Liver (tissue), 9 donors: Measurements from ENCODE around the gene DCXR. TPM values are rescaled to one million over a fixed set of nuclear protein-coding genes. Genes with fewer than 3 reads are reported as not detected.

Source experiments
- DNase-seq: peaks from one replicate; pipeline ENCODE4 v3.0.0-alpha.2; 2017; ENCODE audit warnings: low spot score
- H3K27ac ChIP-seq, 2 donors: one replicate each; pipeline ENCODE4 v1.7.0; 2013; ENCODE audit warnings: inconsistent platforms in 2 of 2, low read length in 2 of 2, control low read depth in 1 of 2, low read depth in 1 of 2, mild to moderate bottlenecking in 1 of 2
- H3K27me3 ChIP-seq, 4 donors: one replicate each; pipeline versions ENCODE4 v1.6.1 to v1.7.0; 2013; ENCODE audit warnings: low read length in 3 of 4, inconsistent platforms in 1 of 4, mild to moderate bottlenecking in 1 of 4, moderate library complexity in 1 of 4; ENCODE audit not compliant: control insufficient read depth in 4 of 4, insufficient read depth in 4 of 4
- H3K36me3 ChIP-seq, 4 donors: one replicate each; pipeline versions ENCODE4 v1.6.1 to v1.7.0; 2013; ENCODE audit warnings: low read length in 3 of 4, mild to moderate bottlenecking in 3 of 4, low read depth in 1 of 4, moderate library complexity in 1 of 4; ENCODE audit not compliant: control insufficient read depth in 4 of 4, insufficient read depth in 3 of 4
- H3K4me1 ChIP-seq, 4 donors: one replicate each; pipeline versions ENCODE4 v1.6.1 to v1.7.0; 2013; ENCODE audit warnings: low read length in 3 of 4, mild to moderate bottlenecking in 3 of 4, moderate library complexity in 1 of 4; ENCODE audit not compliant: control insufficient read depth in 4 of 4, insufficient read depth in 4 of 4
- H3K4me3 ChIP-seq, 3 donors: one replicate each; pipeline versions ENCODE4 v1.6.1 to v1.7.0; 2013; ENCODE audit warnings: low read length in 3 of 3, control low read depth in 1 of 3, low read depth in 1 of 3, mild to moderate bottlenecking in 1 of 3
- H3K9ac ChIP-seq, 2 donors: one replicate each; pipeline ENCODE4 v1.7.0; 2013; ENCODE audit warnings: low read length in 2 of 2, mild to moderate bottlenecking in 2 of 2, moderate library complexity in 2 of 2, control low read depth in 1 of 2, low read depth in 1 of 2
- H3K9me3 ChIP-seq, 4 donors: one replicate each; pipeline versions ENCODE4 v1.6.1 to v1.7.0; 2013; ENCODE audit warnings: low read length in 3 of 4; ENCODE audit not compliant: control insufficient read depth in 4 of 4
- FOXA1 ChIP-seq: IDR thresholded peaks from 2 replicates; pipeline ENCODE4 v1.6.1; 2016; ENCODE audit warnings: antibody characterized with exemption
- FOXA2 ChIP-seq: IDR thresholded peaks from 2 replicates; pipeline ENCODE4 v1.6.1; 2016; ENCODE audit warnings: antibody characterized with exemption
- GABPA ChIP-seq, 2 donors: IDR thresholded peaks in 1 of 2; conservative IDR thresholded peaks in 1 of 2; 2 replicates each; pipeline ENCODE4 v1.6.1; 2016; ENCODE audit warnings: antibody characterized with exemption in 2 of 2, mild to moderate bottlenecking in 1 of 2, moderate library complexity in 1 of 2
- HNF4A ChIP-seq, 2 donors: conservative IDR thresholded peaks; 2 replicates each; pipeline ENCODE4 v1.6.1; 2016; ENCODE audit warnings: antibody characterized with exemption in 2 of 2, mild to moderate bottlenecking in 2 of 2
- HNF4G ChIP-seq: IDR thresholded peaks from 2 replicates; pipeline ENCODE4 v1.6.1; 2016; ENCODE audit warnings: antibody characterized with exemption
- JUND ChIP-seq, 2 donors: IDR thresholded peaks; 2 replicates each; pipeline ENCODE4 v1.6.1; 2016; ENCODE audit warnings: antibody characterized with exemption in 2 of 2
- NR2F2 ChIP-seq: IDR thresholded peaks from 2 replicates; pipeline ENCODE4 v1.6.1; 2016; ENCODE audit warnings: antibody characterized with exemption
- RAD21 ChIP-seq, 2 donors: IDR thresholded peaks; 2 replicates each; pipeline ENCODE4 v1.6.1; 2016; ENCODE audit warnings: antibody characterized with exemption in 2 of 2, mild to moderate bottlenecking in 2 of 2
- RXRA ChIP-seq, 2 donors: IDR thresholded peaks; 2 replicates each; pipeline ENCODE4 v1.6.1; 2017 to 2018; ENCODE audit warnings: antibody characterized with exemption in 2 of 2, mild to moderate bottlenecking in 1 of 2
- SP1 ChIP-seq: IDR thresholded peaks from 2 replicates; pipeline ENCODE4 v1.6.1; 2018; ENCODE audit warnings: antibody characterized with exemption, mild to moderate bottlenecking
- TAF1 ChIP-seq: conservative IDR thresholded peaks from 2 replicates; pipeline ENCODE4 v1.6.1; 2016; ENCODE audit warnings: antibody characterized with exemption, mild to moderate bottlenecking
- YY1 ChIP-seq: IDR thresholded peaks from 2 replicates; pipeline ENCODE4 v1.6.1; 2016; ENCODE audit warnings: antibody characterized with exemption, mild to moderate bottlenecking
- WGBS: extraction: QIAGEN DNeasy Blood & Tissue Kit; methylation state at CpG from one replicate; pipeline ENCODE4 v1.1.7; 2013; 5-methylcytosine and 5-hydroxymethylcytosine counted together
- polyA plus RNA-seq, 2 donors: library from polyadenylated mRNA; stranded (reverse) in 1 of 2; unstranded in 1 of 2; fragments of 200-250 nt in 1 of 2; fragments of >200 nt in 1 of 2; fragmentation: Nextera tagmentation in 1 of 2; extraction: Ambion mirVana in 1 of 2; gene quantifications; one replicate each; pipeline versions ENCODE4 v1.2.1 to v1.2.3, GENCODE V29; 2013 to 2015
- total RNA-seq, 2 donors: library from RNA; depleted of rRNA; stranded (reverse); fragments of >200 nt; gene quantifications; one replicate each; pipeline ENCODE4 v1.2.3, GENCODE V29; 2014
- TF ChIP-seq, protein P1 (sequence below): IDR thresholded peaks from 2 replicates; pipeline ENCODE4 v1.6.1; 2016; ENCODE audit warnings: antibody characterized with exemption
- TF ChIP-seq, protein P2 (sequence below): IDR thresholded peaks from 2 replicates; pipeline ENCODE4 v1.6.1; 2016; ENCODE audit warnings: antibody characterized with exemption
- TF ChIP-seq, protein P3 (sequence below): fragments of 150-350 bp; IDR thresholded peaks from 2 replicates; pipeline ENCODE4 v1.5.1; 2017; ENCODE audit warnings: improper control_type of control experiment, low read depth, low read length; ENCODE audit not compliant: missing input control
- TF ChIP-seq, protein P4 (sequence below): IDR thresholded peaks from 2 replicates; pipeline ENCODE4 v1.6.1; 2016; ENCODE audit warnings: antibody characterized with exemption, mild to moderate bottlenecking
- donor health status: healthy.
- donor health status: healthy.
- donor health status: healthy.
- donor health status: healthy.
- donor health status: healthy.

Gene DCXR
- total and polyA plus RNA-seq, 4 donors, result 58.6 to 1,190 (median 585) TPM

DNA sequence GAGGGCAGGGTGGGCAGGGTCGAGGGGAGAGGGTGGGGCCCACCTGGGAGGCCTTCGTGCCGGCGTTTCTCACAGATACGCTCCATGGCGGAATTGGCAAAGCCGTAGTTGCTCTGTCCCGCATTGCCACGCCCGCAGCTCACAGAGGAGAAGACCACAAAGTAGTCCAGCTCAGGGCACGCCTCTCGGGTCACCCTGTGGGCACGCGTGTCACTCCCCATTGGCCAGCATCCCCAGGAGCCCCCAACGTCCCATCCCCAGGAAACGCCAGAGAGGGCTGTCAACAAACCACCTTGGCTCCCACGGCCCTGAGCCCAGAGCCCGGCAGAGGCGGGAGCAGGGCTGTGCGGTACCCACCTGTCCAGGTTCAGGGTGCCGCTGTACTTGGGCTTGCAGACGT, 44.5 kb upstream of the DCXR start:
- H3K27me3 ChIP-seq, result no peaks in the 10 kb centered on the region
- H3K36me3 ChIP-seq, result peaks cover 36 to 67% (median 55%) of the 10 kb centered on the region in 4 donors
- WGBS, result 86% methylated on average over 22 of the region's 22 CpGs
- TF ChIP-seq, protein P1, sequence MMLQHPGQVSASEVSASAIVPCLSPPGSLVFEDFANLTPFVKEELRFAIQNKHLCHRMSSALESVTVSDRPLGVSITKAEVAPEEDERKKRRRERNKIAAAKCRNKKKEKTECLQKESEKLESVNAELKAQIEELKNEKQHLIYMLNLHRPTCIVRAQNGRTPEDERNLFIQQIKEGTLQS, result no peak
- TF ChIP-seq YY1, result no peak
- TF ChIP-seq, protein P2, sequence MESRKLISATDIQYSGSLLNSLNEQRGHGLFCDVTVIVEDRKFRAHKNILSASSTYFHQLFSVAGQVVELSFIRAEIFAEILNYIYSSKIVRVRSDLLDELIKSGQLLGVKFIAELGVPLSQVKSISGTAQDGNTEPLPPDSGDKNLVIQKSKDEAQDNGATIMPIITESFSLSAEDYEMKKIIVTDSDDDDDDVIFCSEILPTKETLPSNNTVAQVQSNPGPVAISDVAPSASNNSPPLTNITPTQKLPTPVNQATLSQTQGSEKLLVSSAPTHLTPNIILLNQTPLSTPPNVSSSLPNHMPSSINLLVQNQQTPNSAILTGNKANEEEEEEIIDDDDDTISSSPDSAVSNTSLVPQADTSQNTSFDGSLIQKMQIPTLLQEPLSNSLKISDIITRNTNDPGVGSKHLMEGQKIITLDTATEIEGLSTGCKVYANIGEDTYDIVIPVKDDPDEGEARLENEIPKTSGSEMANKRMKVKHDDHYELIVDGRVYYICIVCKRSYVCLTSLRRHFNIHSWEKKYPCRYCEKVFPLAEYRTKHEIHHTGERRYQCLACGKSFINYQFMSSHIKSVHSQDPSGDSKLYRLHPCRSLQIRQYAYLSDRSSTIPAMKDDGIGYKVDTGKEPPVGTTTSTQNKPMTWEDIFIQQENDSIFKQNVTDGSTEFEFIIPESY, result no peak
- TF ChIP-seq NR2F2, result no peak
- no peak for TF ChIP-seq HNF4A (conservative IDR thresholded peaks at IDR 0.05)
- TF ChIP-seq RAD21 (IDR thresholded peaks at IDR 0.05), result no peak
- no peak for TF ChIP-seq RXRA (IDR thresholded peaks at IDR 0.05)
- TF ChIP-seq JUND (IDR thresholded peaks at IDR 0.05), result no peak
- TF ChIP-seq GABPA (IDR thresholded peaks at IDR 0.05 in 1 of 2, conservative IDR thresholded peaks at IDR 0.05 in 1 of 2), result no peak
- TF ChIP-seq FOXA2, result no peak
- TF ChIP-seq, protein P3, sequence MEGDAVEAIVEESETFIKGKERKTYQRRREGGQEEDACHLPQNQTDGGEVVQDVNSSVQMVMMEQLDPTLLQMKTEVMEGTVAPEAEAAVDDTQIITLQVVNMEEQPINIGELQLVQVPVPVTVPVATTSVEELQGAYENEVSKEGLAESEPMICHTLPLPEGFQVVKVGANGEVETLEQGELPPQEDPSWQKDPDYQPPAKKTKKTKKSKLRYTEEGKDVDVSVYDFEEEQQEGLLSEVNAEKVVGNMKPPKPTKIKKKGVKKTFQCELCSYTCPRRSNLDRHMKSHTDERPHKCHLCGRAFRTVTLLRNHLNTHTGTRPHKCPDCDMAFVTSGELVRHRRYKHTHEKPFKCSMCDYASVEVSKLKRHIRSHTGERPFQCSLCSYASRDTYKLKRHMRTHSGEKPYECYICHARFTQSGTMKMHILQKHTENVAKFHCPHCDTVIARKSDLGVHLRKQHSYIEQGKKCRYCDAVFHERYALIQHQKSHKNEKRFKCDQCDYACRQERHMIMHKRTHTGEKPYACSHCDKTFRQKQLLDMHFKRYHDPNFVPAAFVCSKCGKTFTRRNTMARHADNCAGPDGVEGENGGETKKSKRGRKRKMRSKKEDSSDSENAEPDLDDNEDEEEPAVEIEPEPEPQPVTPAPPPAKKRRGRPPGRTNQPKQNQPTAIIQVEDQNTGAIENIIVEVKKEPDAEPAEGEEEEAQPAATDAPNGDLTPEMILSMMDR, result no peak
- no peak for TF ChIP-seq TAF1
- H3K9me3 ChIP-seq, result no peaks in the 10 kb centered on the region
- no peak overlapping the region for H3K27ac ChIP-seq
- H3K9ac ChIP-seq, result no peak overlapping the region
- peaks cover 0 to 15% (median 3%) of the 10 kb centered on the region in 4 donors for H3K4me1 ChIP-seq
- H3K4me3 ChIP-seq, result no peak overlapping the region
- DNase-seq, result no peak

DNA sequence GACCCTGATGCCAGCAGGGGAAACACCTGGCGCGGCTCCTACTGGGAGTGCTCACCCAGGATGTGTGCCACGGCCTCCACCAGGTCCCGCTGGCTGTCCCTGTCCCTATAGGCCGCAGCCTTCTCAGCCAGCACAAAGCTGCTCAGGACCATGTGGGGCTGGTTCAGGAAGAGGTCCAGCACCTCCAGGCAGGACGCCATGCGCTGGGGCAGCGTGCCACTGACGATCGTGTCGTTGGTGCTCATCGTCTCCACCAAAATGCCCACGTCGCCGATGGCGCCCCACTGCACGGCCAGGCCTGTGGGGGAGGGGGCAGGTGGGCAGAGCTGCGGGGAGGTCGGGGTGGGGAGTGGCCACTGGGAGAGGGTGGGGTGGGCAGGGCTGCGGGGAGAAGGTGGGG, 44.0 kb upstream of the DCXR start:
- H3K4me1 ChIP-seq, result peaks cover 0 to 14% (median 3%) of the 10 kb centered on the region in 4 donors
- no peak overlapping the region for H3K27ac ChIP-seq
- no peak overlapping the region for H3K9ac ChIP-seq
- H3K9me3 ChIP-seq, result no peaks in the 10 kb centered on the region
- TF ChIP-seq RAD21 (IDR thresholded peaks at IDR 0.05) (no peak), HNF4G (no peak), HNF4A (conservative IDR thresholded peaks at IDR 0.05) (no peak), RXRA (IDR thresholded peaks at IDR 0.05) (no peak), FOXA1 (no peak), JUND (IDR thresholded peaks at IDR 0.05) (no peak), SP1 (no peak)
- TF ChIP-seq, protein P4, sequence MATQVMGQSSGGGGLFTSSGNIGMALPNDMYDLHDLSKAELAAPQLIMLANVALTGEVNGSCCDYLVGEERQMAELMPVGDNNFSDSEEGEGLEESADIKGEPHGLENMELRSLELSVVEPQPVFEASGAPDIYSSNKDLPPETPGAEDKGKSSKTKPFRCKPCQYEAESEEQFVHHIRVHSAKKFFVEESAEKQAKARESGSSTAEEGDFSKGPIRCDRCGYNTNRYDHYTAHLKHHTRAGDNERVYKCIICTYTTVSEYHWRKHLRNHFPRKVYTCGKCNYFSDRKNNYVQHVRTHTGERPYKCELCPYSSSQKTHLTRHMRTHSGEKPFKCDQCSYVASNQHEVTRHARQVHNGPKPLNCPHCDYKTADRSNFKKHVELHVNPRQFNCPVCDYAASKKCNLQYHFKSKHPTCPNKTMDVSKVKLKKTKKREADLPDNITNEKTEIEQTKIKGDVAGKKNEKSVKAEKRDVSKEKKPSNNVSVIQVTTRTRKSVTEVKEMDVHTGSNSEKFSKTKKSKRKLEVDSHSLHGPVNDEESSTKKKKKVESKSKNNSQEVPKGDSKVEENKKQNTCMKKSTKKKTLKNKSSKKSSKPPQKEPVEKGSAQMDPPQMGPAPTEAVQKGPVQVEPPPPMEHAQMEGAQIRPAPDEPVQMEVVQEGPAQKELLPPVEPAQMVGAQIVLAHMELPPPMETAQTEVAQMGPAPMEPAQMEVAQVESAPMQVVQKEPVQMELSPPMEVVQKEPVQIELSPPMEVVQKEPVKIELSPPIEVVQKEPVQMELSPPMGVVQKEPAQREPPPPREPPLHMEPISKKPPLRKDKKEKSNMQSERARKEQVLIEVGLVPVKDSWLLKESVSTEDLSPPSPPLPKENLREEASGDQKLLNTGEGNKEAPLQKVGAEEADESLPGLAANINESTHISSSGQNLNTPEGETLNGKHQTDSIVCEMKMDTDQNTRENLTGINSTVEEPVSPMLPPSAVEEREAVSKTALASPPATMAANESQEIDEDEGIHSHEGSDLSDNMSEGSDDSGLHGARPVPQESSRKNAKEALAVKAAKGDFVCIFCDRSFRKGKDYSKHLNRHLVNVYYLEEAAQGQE, result no peak
- TF ChIP-seq, protein P2, result no peak
- no peak overlapping the region for H3K4me3 ChIP-seq
- no peaks in the 10 kb centered on the region for H3K27me3 ChIP-seq
- DNase-seq, result no peak
- 82% methylated on average over 19 of the region's 20 CpGs for WGBS
- H3K36me3 ChIP-seq, result peaks cover 32 to 65% (median 54%) of the 10 kb centered on the region in 4 donors
